HFFc6 (cell line): Measurements from ENCODE around the gene NAE1. TPM values are rescaled to one million over a fixed set of nuclear protein-coding genes. Genes with fewer than 3 reads are reported as not detected.

Source experiments
- DNase-seq: peaks from one replicate; pipeline ENCODE4 v3.0.0-alpha.2; 2018
- H3K27ac Mint-ChIP-seq: 2 replicates; pipeline ENCODE4 v1.8.0; 2020; ENCODE audit warnings: mild to moderate bottlenecking, mixed read lengths
- H3K27me3 Mint-ChIP-seq: 2 replicates; pipeline ENCODE4 v1.8.0; 2021; ENCODE audit warnings: mild to moderate bottlenecking, moderate library complexity, mixed read lengths; ENCODE audit not compliant: insufficient read depth
- H3K36me3 Mint-ChIP-seq: 2 replicates; pipeline ENCODE4 v1.8.0; 2021; ENCODE audit warnings: low read depth, mixed read lengths
- H3K4me1 Mint-ChIP-seq: 2 replicates; pipeline ENCODE4 v1.8.0; 2020; ENCODE audit warnings: low read depth, mixed read lengths
- H3K4me3 Mint-ChIP-seq: 2 replicates; pipeline ENCODE4 v1.8.0; 2020; ENCODE audit warnings: mild to moderate bottlenecking, moderate library complexity, mixed read lengths
- H3K9me3 Mint-ChIP-seq: 2 replicates; pipeline ENCODE4 v1.8.0; 2020; ENCODE audit warnings: mild to moderate bottlenecking, mixed read lengths
- CTCF ChIP-seq: fragments of 200-600 bp; sonication (generic); IDR thresholded peaks from 2 replicates; pipeline ENCODE4 v1.5.0; 2021; ENCODE audit warnings: antibody characterized with exemption, mild to moderate bottlenecking
- total RNA-seq, 6 experiments: library from RNA; stranded (reverse); fragmentation: NEBNext Ultra II Directional; extraction: Animal tissue kit (Norgen Biotek cat#: 25700); gene quantifications; 2 replicates in 1 of 6; 3 replicates in 5 of 6; pipeline ENCODE4 v1.2.3, GENCODE V29; 2021

The NAE1 gene
- total RNA-seq, 6 experiments from 2014 or later = 47.3 to 57.5 (median 53.8) TPM

DNA sequence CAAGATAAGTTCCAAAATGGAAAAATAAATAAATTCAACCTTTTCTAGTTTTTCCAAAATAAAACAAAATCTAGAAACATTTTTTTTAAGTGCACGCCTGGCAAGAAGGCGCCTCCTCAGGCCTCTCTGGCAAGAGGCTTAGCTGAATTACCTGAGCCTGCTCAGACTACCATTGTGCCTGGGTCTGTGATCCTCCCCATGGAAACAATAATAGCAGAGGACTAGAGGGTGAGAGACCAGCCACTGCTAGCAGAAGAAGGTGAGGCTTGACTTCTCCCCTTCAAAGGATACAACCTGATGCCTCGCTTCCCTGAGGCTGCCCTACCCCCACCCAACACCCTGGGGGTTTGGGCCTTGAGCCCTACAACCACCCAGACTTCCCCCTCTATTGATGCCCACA lies 44.2 kb downstream of the NAE1 start:
- H3K4me1 Mint-ChIP-seq = no peaks in the 10 kb centered on the region
- DNase-seq = no peak
- no peak overlapping the region for H3K4me3 Mint-ChIP-seq
- no peak overlapping the region for H3K27ac Mint-ChIP-seq
- H3K36me3 Mint-ChIP-seq = no peaks in the 10 kb centered on the region
- no peaks in the 10 kb centered on the region for H3K27me3 Mint-ChIP-seq
- no peaks in the 10 kb centered on the region for H3K9me3 Mint-ChIP-seq
- TF ChIP-seq CTCF = no peak

DNA sequence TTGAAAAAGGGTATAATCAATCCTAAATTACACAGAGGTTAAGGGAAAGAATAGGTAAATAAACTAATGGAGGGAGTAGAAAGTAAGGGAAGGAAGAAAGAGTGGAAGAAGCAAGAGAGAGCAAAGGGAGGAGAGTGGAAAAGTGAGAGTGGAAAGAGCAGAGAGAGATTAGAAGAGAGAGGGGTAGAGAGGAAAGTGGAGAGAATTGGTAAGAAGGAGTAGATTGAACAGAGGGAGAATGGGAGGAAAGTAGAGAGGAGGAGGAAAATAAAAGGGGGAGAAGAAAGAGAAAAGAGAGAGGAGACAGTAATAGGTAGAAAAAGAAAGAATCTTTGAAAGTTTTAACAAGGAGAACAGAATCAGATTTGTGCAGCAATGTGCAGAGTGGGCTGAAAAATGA lies 54.3 kb downstream of the NAE1 start:
- no peaks in the 10 kb centered on the region for H3K4me1 Mint-ChIP-seq
- H3K27me3 Mint-ChIP-seq = peaks cover 2% of the 10 kb centered on the region; the same call in 1 of the 2 replicates
- no peaks in the 10 kb centered on the region for H3K36me3 Mint-ChIP-seq
- H3K27ac Mint-ChIP-seq = no peak overlapping the region
- H3K4me3 Mint-ChIP-seq = no peak overlapping the region
- DNase-seq = no peak
- no peak for TF ChIP-seq CTCF
- no peaks in the 10 kb centered on the region for H3K9me3 Mint-ChIP-seq

GRCh38 chr16:66774981-66775380 lies 55.8 kb downstream of the NAE1 start:
- no peak for TF ChIP-seq CTCF
- no peak overlapping the region for H3K4me3 Mint-ChIP-seq
- H3K9me3 Mint-ChIP-seq = no peaks in the 10 kb centered on the region

GRCh38 chr16:66758086-66758485 lies 72.7 kb downstream of the NAE1 start:
- TF ChIP-seq CTCF = peak; percentile 17; the same call in 1 of the 2 replicates

More at GRCh38 chr16:66774981-66775380, 55.8 kb downstream of the NAE1 start:
- DNase-seq = no peak
- no peak overlapping the region for H3K27ac Mint-ChIP-seq
- H3K4me1 Mint-ChIP-seq = no peaks in the 10 kb centered on the region
- peaks cover 2% of the 10 kb centered on the region; the same call in 1 of the 2 replicates for H3K27me3 Mint-ChIP-seq
- H3K36me3 Mint-ChIP-seq = no peaks in the 10 kb centered on the region

DNA sequence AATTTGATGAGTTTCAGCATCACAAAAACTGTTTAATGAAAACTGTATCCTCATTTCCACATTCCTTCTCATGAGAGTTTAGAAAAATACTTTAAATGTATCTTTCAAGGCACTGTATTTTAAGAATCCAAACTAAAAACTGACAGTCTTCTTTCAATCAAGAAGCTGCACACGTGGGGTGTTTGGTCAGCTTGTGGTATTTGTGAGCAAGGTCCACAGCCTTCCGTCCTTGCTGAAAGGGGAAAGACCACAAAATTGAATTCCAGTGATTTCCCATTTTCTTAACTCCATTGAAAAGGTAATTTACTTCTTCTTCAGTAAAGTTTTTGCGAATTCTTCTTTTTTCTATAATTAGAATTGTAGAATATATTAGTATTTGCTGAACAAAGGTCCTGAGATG lies 76.0 kb downstream of the NAE1 start:
- no peak for DNase-seq
- Mint-ChIP-seq H3K27ac (no peak overlapping the region), H3K4me3 (no peak overlapping the region), H3K27me3 (peaks cover 1% of the 10 kb centered on the region), H3K9me3 (no peaks in the 10 kb centered on the region; the same call in 1 of the 2 replicates), H3K4me1 (peaks cover 19% of the 10 kb centered on the region), H3K36me3 (peaks cover 12% of the 10 kb centered on the region)
- TF ChIP-seq CTCF = no peak

More at GRCh38 chr16:66758086-66758485, 72.7 kb downstream of the NAE1 start:
- no peak for DNase-seq
- no peaks in the 10 kb centered on the region for H3K9me3 Mint-ChIP-seq
- H3K4me3 Mint-ChIP-seq = no peak overlapping the region
- H3K36me3 Mint-ChIP-seq = no peaks in the 10 kb centered on the region
- H3K27me3 Mint-ChIP-seq = peaks cover 3% of the 10 kb centered on the region
- no peak overlapping the region for H3K27ac Mint-ChIP-seq
- H3K4me1 Mint-ChIP-seq = no peaks in the 10 kb centered on the region

DNA sequence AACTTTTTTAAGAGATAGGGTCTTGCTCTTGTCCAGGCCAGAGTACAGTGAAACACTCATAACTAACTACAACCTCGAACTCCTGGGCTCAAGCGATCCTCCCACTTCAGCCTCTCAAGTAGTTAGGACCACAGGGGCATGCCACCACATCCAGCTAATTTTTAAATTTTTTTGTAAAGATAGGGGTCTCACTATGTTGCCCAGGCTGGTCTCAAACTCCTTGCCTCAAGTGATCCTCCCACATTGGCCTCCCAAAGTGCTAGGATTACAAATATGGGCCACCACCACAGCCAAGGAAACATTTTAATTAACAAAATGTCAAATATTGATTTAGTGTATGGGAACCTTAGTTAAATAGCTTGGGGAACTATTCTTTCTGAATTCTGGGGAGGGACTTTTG lies 76.6 kb downstream of the NAE1 start:
- no peak overlapping the region for H3K4me3 Mint-ChIP-seq
- H3K27ac Mint-ChIP-seq = no peak overlapping the region
- H3K9me3 Mint-ChIP-seq = no peaks in the 10 kb centered on the region; the same call in 1 of the 2 replicates
- peaks cover 1% of the 10 kb centered on the region for H3K27me3 Mint-ChIP-seq
- TF ChIP-seq CTCF = no peak
- H3K4me1 Mint-ChIP-seq = peaks cover 25% of the 10 kb centered on the region
- no peak for DNase-seq
- peaks cover 18% of the 10 kb centered on the region for H3K36me3 Mint-ChIP-seq
